Neuron (in vitro differentiated cells): ENCODE data around the gene PTPRM.

Experiments
- H2AFZ ChIP-seq: one replicate; pipeline ENCODE4 v1.6.1; 2013; ENCODE audit warnings: low read depth, mild to moderate bottlenecking, inconsistent platforms, low read length, moderate library complexity
- H3K27me3 ChIP-seq: one replicate; pipeline ENCODE4 v1.6.1; 2013; ENCODE audit warnings: low read length; ENCODE audit not compliant: insufficient read depth
- H3K36me3 ChIP-seq: one replicate; pipeline ENCODE4 v1.6.1; 2013; ENCODE audit warnings: low read length; ENCODE audit not compliant: insufficient read depth
- H3K4me1 ChIP-seq: one replicate; pipeline ENCODE4 v1.6.1; 2013; ENCODE audit warnings: low read length; ENCODE audit not compliant: insufficient read depth
- H3K4me3 ChIP-seq: 2 replicates; pipeline ENCODE4 v1.5.1; 2013; ENCODE audit warnings: mild to moderate bottlenecking, low read length, moderate library complexity
- H3K9me3 ChIP-seq: one replicate; pipeline ENCODE4 v1.6.1; 2013; ENCODE audit warnings: low read length

The PTPRM gene

DNA sequence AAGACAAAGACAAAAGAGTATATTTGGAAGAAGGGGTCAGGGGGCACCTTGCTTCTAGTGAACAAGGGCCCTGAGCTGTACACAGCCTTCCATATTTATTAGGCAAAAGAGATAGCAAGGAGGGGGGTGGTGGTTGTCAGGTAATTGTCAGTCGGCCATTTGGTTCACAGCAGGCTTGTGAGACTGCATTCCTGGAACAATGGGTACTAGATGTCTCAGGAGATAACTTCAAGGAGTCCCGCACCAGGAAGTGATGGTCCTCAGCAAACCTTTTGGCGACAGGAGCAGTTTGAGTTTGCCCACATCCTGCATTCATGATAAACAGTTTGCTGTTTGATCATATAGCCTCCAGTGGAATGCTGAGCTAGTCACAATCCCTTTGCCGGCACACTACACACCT is 665.7 kb downstream of the PTPRM start:
- H3K4me1 ChIP-seq: peaks cover 6% of the 10 kb centered on the region
- no peaks in the 10 kb centered on the region for H3K27me3 ChIP-seq
- no peak overlapping the region for H2AFZ ChIP-seq
- H3K9me3 ChIP-seq: no peaks in the 10 kb centered on the region
- H3K36me3 ChIP-seq: no peaks in the 10 kb centered on the region
- H3K4me3 ChIP-seq: no peak overlapping the region

DNA sequence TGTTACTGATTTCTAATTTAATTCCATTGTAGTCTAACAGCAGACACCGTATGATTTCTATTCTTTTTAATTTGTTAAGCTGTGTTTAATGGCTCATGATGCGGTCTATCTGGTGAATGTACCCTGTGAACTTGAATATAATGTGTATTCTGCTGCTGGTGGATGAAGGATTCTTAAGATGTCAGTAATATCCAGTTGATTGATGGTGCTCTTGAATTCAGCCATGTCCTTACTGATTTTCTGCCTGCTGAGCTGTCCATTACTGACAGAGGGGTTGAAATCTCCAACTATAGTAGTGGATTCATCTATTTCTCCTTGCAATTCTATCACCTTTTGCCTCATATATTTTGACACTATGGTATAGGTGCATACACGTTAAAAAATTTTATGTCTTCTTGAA is 668.8 kb downstream of the PTPRM start:
- no peak overlapping the region for H3K4me3 ChIP-seq

DNA sequence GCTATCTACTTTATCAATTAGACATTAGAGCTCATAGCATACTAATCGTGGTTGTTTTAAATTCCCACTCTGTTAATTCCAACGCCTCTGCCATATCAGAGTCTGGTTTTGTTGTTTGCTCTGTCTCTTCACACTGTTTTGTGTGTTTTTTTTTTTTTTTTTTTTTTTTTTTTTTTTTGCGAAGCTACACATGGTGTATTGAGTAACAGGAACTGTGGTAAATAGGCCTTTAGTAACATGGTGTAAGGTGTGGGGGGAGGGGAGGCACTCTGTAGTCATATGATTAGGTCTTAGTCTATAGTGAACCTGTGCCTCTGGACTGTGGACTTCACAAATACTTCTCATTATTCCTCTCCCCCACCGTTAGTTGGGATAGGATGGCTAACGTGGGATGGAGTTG is 671.4 kb downstream of the PTPRM start:
- Histone ChIP-seq H3K36me3 (no peaks in the 10 kb centered on the region), H3K27me3 (no peaks in the 10 kb centered on the region), H2AFZ (no peak overlapping the region), H3K4me3 (no peak overlapping the region), H3K4me1 (no peaks in the 10 kb centered on the region), H3K9me3 (no peaks in the 10 kb centered on the region)

More for the DNA sequence above, 668.8 kb downstream of the PTPRM start:
- Histone ChIP-seq H3K4me1 (peaks cover 6% of the 10 kb centered on the region), H3K27me3 (no peaks in the 10 kb centered on the region), H2AFZ (no peak overlapping the region), H3K9me3 (no peaks in the 10 kb centered on the region), H3K36me3 (no peaks in the 10 kb centered on the region)

DNA sequence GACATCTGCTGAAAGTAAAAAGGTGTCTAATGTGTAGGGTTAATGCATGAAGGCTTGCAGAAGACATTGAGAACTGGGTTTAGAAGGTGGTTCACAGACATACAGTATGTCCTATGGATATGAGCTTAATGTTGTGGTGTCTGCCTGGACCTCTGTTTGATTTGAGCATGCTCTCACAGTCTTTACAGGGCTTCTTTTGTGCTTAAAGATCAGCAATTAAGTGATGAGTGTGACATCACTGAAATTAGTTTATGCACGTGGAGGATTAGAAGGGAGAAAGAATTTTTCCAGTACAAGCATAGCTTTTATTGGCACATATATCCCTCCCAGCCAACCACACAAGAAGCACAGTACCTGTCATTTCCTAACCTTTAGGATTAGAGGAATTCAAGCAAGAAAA is 674.6 kb downstream of the PTPRM start:
- no peaks in the 10 kb centered on the region for H3K9me3 ChIP-seq
- H2AFZ ChIP-seq: no peak overlapping the region
- H3K27me3 ChIP-seq: no peaks in the 10 kb centered on the region
- H3K4me3 ChIP-seq: no peak overlapping the region
- no peaks in the 10 kb centered on the region for H3K4me1 ChIP-seq
- H3K36me3 ChIP-seq: no peaks in the 10 kb centered on the region

DNA sequence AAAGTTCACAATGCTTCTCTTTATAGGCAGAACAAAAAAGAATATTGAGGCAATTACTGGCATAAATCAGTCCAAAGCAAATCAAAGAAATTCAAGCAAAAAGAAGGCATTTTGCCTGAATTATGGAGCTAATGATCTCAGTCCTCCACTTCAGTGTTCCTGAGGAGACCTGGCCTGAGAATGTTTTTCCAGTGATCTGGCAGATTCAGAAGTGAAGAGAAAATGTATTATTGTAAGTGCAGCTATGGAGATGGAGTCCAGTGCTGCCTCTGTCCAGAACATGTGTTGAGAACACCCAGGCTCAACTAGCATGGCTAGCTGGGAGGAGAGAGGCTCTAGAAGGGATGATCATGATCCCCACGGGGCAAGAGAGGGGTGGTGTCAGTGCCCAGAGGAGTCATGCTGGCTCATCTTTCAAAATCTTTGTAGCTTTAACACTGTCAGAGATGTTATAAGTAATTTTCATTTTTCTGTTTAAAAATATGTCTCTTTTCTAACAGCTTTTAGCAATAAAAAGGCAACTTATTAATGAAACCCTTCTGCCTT is 675.1 kb downstream of the PTPRM start:
- H2AFZ ChIP-seq: no peak overlapping the region
- no peaks in the 10 kb centered on the region for H3K4me1 ChIP-seq
- H3K27me3 ChIP-seq: no peaks in the 10 kb centered on the region

DNA sequence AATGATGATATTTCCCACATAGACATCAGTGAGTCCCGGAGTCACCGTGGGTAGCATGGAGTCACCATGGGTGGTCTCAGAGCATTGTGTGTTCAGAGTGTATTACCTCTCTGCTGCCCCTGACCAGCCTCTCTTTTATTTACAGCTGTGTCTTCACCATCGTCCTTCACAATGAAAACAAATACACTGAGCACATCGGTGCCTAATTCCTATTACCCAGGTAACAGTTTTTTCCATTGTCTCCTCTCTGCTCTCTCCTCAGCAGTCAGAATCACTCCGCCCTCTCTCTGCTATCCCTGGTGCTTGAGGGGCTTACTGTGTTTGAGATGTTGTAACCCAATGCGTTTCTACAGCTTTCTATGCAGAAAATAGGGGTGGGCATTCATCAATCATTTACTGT is 680.6 kb downstream of the PTPRM start:
- H3K4me3 ChIP-seq: no peak overlapping the region
- peaks cover 37% of the 10 kb centered on the region for H3K4me1 ChIP-seq

More for the DNA sequence above, 675.1 kb downstream of the PTPRM start:
- H3K36me3 ChIP-seq: no peaks in the 10 kb centered on the region
- H3K4me3 ChIP-seq: no peak overlapping the region
- no peaks in the 10 kb centered on the region for H3K9me3 ChIP-seq

DNA sequence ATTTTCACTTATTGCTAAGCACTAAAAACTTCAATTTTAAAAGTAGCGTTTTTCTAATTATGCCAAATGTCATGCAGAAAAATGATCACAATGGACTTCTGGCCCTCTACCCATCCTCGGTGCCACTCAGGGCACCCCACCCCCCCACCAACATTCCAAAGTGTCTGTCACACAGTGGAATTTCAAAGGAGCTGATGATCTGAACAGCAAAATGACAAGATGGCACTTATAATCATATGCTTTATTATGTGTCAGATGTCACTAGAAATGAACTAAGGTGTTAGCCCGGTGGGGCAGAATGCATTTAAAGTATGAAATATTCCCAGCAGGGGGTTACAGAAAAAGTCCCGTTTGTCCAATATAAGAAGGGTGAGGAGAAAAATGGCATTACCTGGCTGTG is 681.5 kb downstream of the PTPRM start:
- Histone ChIP-seq H3K4me1 (peaks cover 45% of the 10 kb centered on the region), H3K9me3 (no peaks in the 10 kb centered on the region), H3K4me3 (no peak overlapping the region), H2AFZ (no peak overlapping the region), H3K36me3 (no peaks in the 10 kb centered on the region), H3K27me3 (no peaks in the 10 kb centered on the region)

More for the DNA sequence above, 680.6 kb downstream of the PTPRM start:
- H2AFZ ChIP-seq: no peak overlapping the region
- H3K36me3 ChIP-seq: no peaks in the 10 kb centered on the region
- H3K9me3 ChIP-seq: no peaks in the 10 kb centered on the region
- no peaks in the 10 kb centered on the region for H3K27me3 ChIP-seq

DNA sequence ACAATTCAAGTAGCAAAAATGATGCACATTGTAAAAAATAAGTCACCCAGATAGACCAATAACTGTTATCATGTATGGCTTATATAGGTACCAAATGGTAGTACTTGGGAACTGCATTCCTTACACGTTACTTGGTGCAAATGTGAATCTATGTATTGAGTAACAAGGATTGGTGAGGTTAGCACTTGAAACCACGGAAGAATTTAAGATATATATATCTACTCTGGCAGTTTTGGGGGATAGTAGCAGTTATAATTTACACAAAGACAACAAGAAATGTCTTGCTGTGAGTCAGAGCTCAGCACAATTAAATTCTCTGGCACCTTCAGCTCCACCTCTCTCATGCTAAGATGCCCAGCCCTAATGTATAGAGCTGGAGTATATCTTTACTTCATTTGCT is 682.7 kb downstream of the PTPRM start:
- H3K27me3 ChIP-seq: no peaks in the 10 kb centered on the region
- no peaks in the 10 kb centered on the region for H3K9me3 ChIP-seq
- no peak overlapping the region for H2AFZ ChIP-seq
- H3K36me3 ChIP-seq: no peaks in the 10 kb centered on the region
- peaks cover 56% of the 10 kb centered on the region for H3K4me1 ChIP-seq
- no peak overlapping the region for H3K4me3 ChIP-seq

DNA sequence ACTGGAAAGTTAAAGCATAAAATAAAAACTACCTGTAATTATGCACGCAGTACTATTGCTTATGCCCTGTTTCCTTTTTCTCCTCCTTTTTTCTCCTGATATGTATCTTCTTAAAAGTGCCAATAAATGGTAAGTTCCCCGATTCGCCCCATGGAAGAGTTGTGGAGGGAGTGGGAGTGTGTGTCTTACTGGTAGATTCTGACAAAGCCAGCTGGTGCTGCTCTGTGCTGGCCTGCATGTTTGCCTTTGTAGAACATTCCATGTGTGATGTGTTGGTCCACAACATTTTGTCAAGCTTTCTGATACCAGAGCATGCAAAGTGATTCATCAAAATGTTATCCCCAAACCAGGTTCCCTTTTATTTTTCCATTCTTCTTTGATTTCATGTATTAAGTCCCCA is 685.3 kb downstream of the PTPRM start:
- Histone ChIP-seq H3K4me3 (no peak overlapping the region), H2AFZ (no peak overlapping the region), H3K9me3 (no peaks in the 10 kb centered on the region), H3K27me3 (no peaks in the 10 kb centered on the region), H3K36me3 (no peaks in the 10 kb centered on the region), H3K4me1 (peaks cover 56% of the 10 kb centered on the region)

DNA sequence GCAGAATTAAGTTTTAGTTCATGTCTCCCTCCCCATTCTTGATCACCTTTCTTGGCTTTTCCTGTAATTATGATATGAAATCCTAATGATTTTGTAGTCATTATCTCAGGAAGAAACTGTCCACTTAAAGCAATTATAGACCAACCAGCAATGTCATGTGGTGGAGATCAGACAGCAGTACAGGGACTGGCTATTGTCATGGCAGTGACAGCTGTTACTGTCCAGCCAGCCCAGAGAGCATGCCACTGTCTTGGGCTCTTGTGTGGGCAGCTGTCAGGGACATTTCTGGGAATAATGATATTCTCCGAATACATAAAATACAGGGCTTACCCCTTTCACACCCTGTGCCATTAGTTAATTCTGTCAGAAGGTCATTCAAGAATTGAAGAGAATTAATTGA is 686.8 kb downstream of the PTPRM start:
- Histone ChIP-seq H3K27me3 (no peaks in the 10 kb centered on the region), H2AFZ (no peak overlapping the region), H3K9me3 (no peaks in the 10 kb centered on the region), H3K4me3 (no peak overlapping the region), H3K36me3 (no peaks in the 10 kb centered on the region), H3K4me1 (peaks cover 41% of the 10 kb centered on the region)

DNA sequence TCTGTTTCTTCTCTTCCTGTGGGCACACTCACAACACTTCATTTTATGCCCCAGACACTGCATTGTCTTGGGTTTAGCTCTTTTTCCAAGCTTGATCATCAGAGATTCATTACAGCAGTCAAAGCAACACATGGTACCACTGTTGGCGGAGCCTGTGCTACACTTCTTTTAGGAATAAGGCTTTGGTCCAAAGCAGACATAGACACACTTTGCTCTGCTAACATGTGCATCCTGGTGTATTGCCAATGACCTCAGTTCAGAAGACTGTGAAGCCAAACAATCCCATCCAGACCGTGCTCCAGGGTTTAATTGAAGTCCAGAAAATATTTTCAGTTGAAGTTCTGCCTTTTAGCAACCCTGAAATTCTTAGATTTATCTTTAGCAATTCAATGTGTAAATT is 687.5 kb downstream of the PTPRM start:
- Histone ChIP-seq H2AFZ (no peak overlapping the region), H3K27me3 (no peaks in the 10 kb centered on the region), H3K36me3 (no peaks in the 10 kb centered on the region), H3K4me3 (no peak overlapping the region), H3K9me3 (no peaks in the 10 kb centered on the region), H3K4me1 (peaks cover 34% of the 10 kb centered on the region)

DNA sequence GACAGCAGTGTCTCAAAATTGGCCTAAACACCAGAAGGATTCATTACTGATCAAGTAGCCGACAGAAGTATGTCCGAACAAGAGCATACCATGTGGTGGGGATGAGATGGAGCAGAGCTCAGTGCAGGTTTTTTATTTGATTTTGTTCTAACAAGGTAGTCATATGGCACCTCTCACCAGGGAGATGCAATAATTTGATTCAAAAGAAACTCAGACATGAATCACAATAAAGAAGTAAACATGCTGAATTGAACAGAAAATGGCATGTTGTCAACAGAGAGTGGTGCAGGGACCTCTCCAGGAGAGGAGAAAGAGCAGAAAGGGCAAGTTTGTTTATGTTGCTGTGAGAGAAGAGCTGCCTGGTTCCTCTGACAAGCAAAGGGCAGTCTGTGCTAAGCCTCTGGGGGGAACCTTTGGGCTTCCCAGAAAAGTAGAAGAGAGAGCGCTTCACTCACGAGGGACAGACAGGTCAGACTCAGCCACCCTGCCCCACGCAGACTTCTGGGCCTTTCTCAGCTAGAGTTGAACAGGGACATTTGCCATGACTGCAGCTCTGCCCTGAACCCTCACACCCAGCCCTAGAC is 690.8 kb downstream of the PTPRM start:
- no peak overlapping the region for H2AFZ ChIP-seq
- H3K4me1 ChIP-seq: peaks cover 23% of the 10 kb centered on the region
- H3K4me3 ChIP-seq: no peak overlapping the region
- no peaks in the 10 kb centered on the region for H3K27me3 ChIP-seq
- H3K9me3 ChIP-seq: no peaks in the 10 kb centered on the region
- H3K36me3 ChIP-seq: no peaks in the 10 kb centered on the region

DNA sequence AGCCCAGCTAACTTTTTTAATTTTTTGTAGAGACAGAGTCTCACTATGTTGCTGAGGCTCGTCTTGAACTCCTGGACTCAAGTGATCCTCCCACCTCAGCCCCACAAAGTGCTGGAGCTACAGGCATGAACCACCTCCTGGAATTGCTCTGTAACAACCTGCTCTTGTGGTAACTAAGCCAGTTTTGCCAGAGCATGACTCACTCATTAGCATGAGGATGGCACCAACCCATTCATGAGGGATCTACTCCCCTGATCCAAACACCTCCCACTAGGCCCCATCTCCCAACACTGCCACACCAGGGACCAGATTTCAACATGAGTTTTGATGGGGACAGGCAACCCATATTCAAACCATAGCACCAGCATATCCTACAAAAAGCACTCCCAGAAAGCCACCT is 693.2 kb downstream of the PTPRM start:
- H3K9me3 ChIP-seq: no peaks in the 10 kb centered on the region
- peaks cover 6% of the 10 kb centered on the region for H3K4me1 ChIP-seq
- H3K27me3 ChIP-seq: no peaks in the 10 kb centered on the region
- no peaks in the 10 kb centered on the region for H3K36me3 ChIP-seq
- no peak overlapping the region for H2AFZ ChIP-seq
- H3K4me3 ChIP-seq: no peak overlapping the region

DNA sequence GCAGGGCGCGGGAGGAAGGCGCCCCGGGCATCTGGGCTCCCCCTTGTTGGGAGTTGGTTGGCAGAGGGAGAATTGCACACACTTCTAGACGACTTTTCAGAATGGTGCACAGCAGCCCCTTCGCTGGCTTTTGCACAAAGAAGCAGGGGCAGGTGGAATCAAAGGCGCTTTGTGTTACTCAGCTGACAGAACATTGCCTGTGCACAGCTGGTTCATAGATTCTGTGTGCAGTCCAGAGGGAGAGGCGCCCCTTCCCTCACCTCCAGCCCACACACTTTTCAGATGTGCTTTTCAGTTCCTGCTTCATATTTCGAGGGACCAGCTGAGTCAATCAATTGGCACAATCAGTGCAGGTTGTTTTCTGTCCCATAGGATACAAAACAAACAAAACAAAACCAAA is 693.7 kb downstream of the PTPRM start:
- Histone ChIP-seq H3K36me3 (no peaks in the 10 kb centered on the region), H3K4me3 (no peak overlapping the region), H3K9me3 (no peaks in the 10 kb centered on the region), H3K4me1 (peaks cover 6% of the 10 kb centered on the region), H2AFZ (no peak overlapping the region), H3K27me3 (no peaks in the 10 kb centered on the region)
